NT2/D1 (cell line): ENCODE measurements around the gene MEIS2.

Experiments
- SUZ12 ChIP-seq: IDR thresholded peaks from 2 replicates; pipeline ENCODE4 v1.6.1; 2011; ENCODE audit not compliant: insufficient read length, insufficient read depth; ENCODE audit errors: extremely low read depth
- YY1 ChIP-seq: IDR thresholded peaks from 2 replicates; pipeline ENCODE4 v1.6.1; 2011; ENCODE audit not compliant: insufficient read length, insufficient read depth
- ZNF274 ChIP-seq: IDR thresholded peaks from 2 replicates; pipeline ENCODE4 v1.6.1; 2011; ENCODE audit warnings: mild to moderate bottlenecking, low read depth, low read length

DNA sequence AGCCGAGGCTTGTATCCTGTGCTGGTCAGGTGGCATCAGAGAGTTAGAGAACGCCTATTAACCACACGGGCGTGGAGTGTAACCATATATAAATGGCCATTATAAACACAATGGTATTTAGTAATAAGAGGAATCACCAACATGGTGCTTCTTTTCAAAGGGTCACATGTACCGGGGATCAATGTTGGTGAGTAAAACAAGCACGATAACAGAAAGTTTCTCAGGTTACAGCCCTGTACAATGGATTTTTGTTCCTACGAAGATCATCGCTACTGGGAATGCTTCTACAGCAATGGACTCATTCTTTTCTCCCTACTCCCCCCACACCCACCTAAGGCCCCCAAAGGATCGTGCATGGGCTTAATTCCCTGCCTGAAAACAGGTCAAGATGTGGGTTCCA is 42.5 kb downstream of the MEIS2 start:
- TF ChIP-seq YY1 (no peak), SUZ12 (no peak), ZNF274 (no peak)
